T-cell (primary cell): ENCODE results near the gene SLC25A25. TPM values are rescaled to one million over a fixed set of nuclear protein-coding genes. Genes with fewer than 3 reads are reported as not detected.

Source experiments
- ATAC-seq, 4 experiments: fragments of 200-7000 bp in 3 of 4; fragments of 150-1000 bp in 1 of 4; cut with Tn5 transposase; replicated peaks in 1 of 4; 1 replicate in 3 of 4; 2 replicates in 1 of 4; pipeline ENCODE4 v1.10.0; 2021; ENCODE audit warnings: moderate library complexity in 3 of 4, mild to moderate bottlenecking in 2 of 4, moderate number of reproducible peaks in 1 of 4
- CTCF ChIA-PET, 2 donors: fragments of 300-600 bp; sonication (Branson Sonifier 250); formaldehyde crosslinking; loops; one replicate each; lab custom pipeline; 2022; ENCODE audit warnings: antibody characterized with exemption in 2 of 2; lab: Charles Lee
- POLR2A ChIA-PET, 2 donors: fragments of 300-600 bp; sonication (Branson Sonifier 250); formaldehyde crosslinking; loops; one replicate each; lab custom pipeline; 2022; ENCODE audit warnings: antibody characterized with exemption in 2 of 2; lab: Charles Lee
- DNase-seq, 35 experiments: peaks; one replicate each; pipeline versions ENCODE4 v3.0.0 to v3.0.0-alpha.2; 2013 to 2023
- H3K27ac ChIP-seq: one replicate; pipeline ENCODE4 v1.5.1; 2013; ENCODE audit warnings: low read length
- H3K27me3 ChIP-seq, 2 experiments: replicated peaks in 1 of 2; 1 replicate in 1 of 2; 2 replicates in 1 of 2; pipeline versions ENCODE4 v1.6.1 to v1.7.0; 2013; ENCODE audit warnings: low read length in 1 of 2, mixed read lengths in 1 of 2; ENCODE audit not compliant: control insufficient read depth in 2 of 2, insufficient read depth in 2 of 2; ENCODE audit errors: extremely low read depth in 1 of 2
- H3K36me3 ChIP-seq, 2 donors: 1 replicate in 1 of 2; 2 replicates in 1 of 2; pipeline versions ENCODE4 v1.6.1 to v1.7.0; 2013; ENCODE audit warnings: low read length in 1 of 2; ENCODE audit not compliant: control insufficient read depth in 2 of 2, insufficient read depth in 1 of 2; ENCODE audit errors: extremely low read depth in 1 of 2
- H3K4me1 ChIP-seq, 2 experiments: 1 replicate in 1 of 2; 2 replicates in 1 of 2; pipeline versions ENCODE4 v1.6.1 to v1.7.0; 2013; ENCODE audit warnings: low read length in 2 of 2, mixed read lengths in 1 of 2; ENCODE audit not compliant: insufficient read depth in 2 of 2, control insufficient read depth in 1 of 2; ENCODE audit errors: extremely low read depth in 1 of 2
- H3K4me3 ChIP-seq, 2 donors: 1 replicate in 1 of 2; 2 replicates in 1 of 2; pipeline versions ENCODE4 v1.5.1 to v1.7.0; 2013; ENCODE audit warnings: mild to moderate bottlenecking in 2 of 2, low read length in 1 of 2, moderate library complexity in 1 of 2; ENCODE audit not compliant: control insufficient read depth in 1 of 2; ENCODE audit errors: extremely low read depth in 1 of 2
- H3K9me3 ChIP-seq: 2 replicates; pipeline ENCODE4 v1.7.0; 2013
- H3K27ac Mint-ChIP-seq, 2 donors: one replicate each; pipeline ENCODE4 v1.8.0; 2020 to 2021; ENCODE audit warnings: mild to moderate bottlenecking in 2 of 2, mixed read lengths in 2 of 2
- H3K27me3 Mint-ChIP-seq, 2 donors: one replicate each; pipeline ENCODE4 v1.8.0; 2021 to 2022; ENCODE audit warnings: mixed read lengths in 2 of 2
- H3K36me3 Mint-ChIP-seq: one replicate; pipeline ENCODE4 v1.8.0; 2021; ENCODE audit warnings: mixed read lengths
- H3K4me1 Mint-ChIP-seq, 3 donors: one replicate each; pipeline ENCODE4 v1.8.0; 2020 to 2022; ENCODE audit warnings: mixed read lengths in 3 of 3, mild to moderate bottlenecking in 1 of 3
- H3K4me3 Mint-ChIP-seq, 3 donors: one replicate each; pipeline ENCODE4 v1.8.0; 2020 to 2022; ENCODE audit warnings: mild to moderate bottlenecking in 3 of 3, mixed read lengths in 3 of 3, moderate library complexity in 3 of 3
- H3K9me3 Mint-ChIP-seq, 3 donors: one replicate each; pipeline ENCODE4 v1.8.0; 2020 to 2022; ENCODE audit warnings: mixed read lengths in 3 of 3
- WGBS: methylation state at CpG from one replicate; pipeline ENCODE4 v1.1.5; 2013; ENCODE audit warnings: missing lambda C conversion rate; ENCODE audit not compliant: insufficient coverage; 5-methylcytosine and 5-hydroxymethylcytosine counted together
- total RNA-seq, 35 experiments: library from RNA in 6 of 35; stranded (reverse) in 6 of 35; fragments of 120-200 nt in 1 of 35; gene quantifications; one replicate each; pipeline versions ENCODE4 v1.2.1 to v1.2.4 and lab custom pipeline; 2013 to 2026

SLC25A25 gene
- total RNA-seq, 5 donors from 2014 or later (not counting 1 experiment from before 2014, with no cell fraction given) = 11.8 to 21.0 (median 17.3) TPM

GRCh38 chr9:128024761-128025308 is 43.2 kb upstream of the SLC25A25 start:
- peaks cover 71 to 96% of the 10 kb centered on the region in 2 experiments for H3K4me1 ChIP-seq
- no peaks in the 10 kb centered on the region for H3K9me3 Mint-ChIP-seq
- peak overlapping the region; percentile 93 for H3K27ac ChIP-seq
- H3K27me3 Mint-ChIP-seq = no peaks in the 10 kb centered on the region
- peaks cover 86 to 93% (median 89%) of the 10 kb centered on the region in 3 donors for H3K4me1 Mint-ChIP-seq
- ChIA-PET POLR2A (interaction anchor here in 1 of 2 donors (0.6 to 0.9 kb wide), 3 partner anchors 25 to 44 kb away, joined by 3 to 7 read pairs (median 3); partner anchors contain the start of gene NAIF1), CTCF (interaction anchor here (0.6 to 1.6 kb wide), 5 partner anchors 10 to 255 kb away, joined by 3 to 6 read pairs (median 3); no protein-coding TSS in a partner anchor)
- 26% methylated on average over 3 of the region's 5 CpGs for WGBS
- ATAC-seq (no peak), DNase-seq (peak in 2 of 35 experiments; percentile 22 to 50)
- H3K36me3 Mint-ChIP-seq = no peaks in the 10 kb centered on the region
- H3K36me3 ChIP-seq = no peaks in the 10 kb centered on the region
- H3K27ac Mint-ChIP-seq = peak overlapping the region; percentile 97 to 98
- H3K4me3 Mint-ChIP-seq = peak overlapping the region; percentile 80 to 89 (median 83)
- no peaks in the 10 kb centered on the region for H3K27me3 ChIP-seq
- H3K4me3 ChIP-seq = peak overlapping the region; percentile 30 to 69
- no peaks in the 10 kb centered on the region for H3K9me3 ChIP-seq

- WGBS = 0% methylated on average over 2 of the region's 4 CpGs
- H3K4me3 ChIP-seq = peak overlapping the region; percentile 30 to 69
These were observed 42.3 kb upstream of the SLC25A25 start for GRCh38 chr9:128025736-128026135.

GRCh38 chr9:128026255-128026772 is 41.7 kb upstream of the SLC25A25 start:
- H3K9me3 Mint-ChIP-seq = peaks cover 0 to 3% (median 0%) of the 10 kb centered on the region in 3 donors
- POLR2A ChIA-PET = no interaction called here

More at GRCh38 chr9:128025736-128026135, 42.3 kb upstream of the SLC25A25 start:
- H3K27ac ChIP-seq = peak overlapping the region; percentile 93
- DNase-seq = peak in 4 of 35 experiments; percentile 28 to 61 (median 32)
- H3K27me3 Mint-ChIP-seq = no peaks in the 10 kb centered on the region
- peak overlapping the region; percentile 80 to 89 (median 83) for H3K4me3 Mint-ChIP-seq
- CTCF ChIA-PET = interaction anchor here (0.6 to 1.6 kb wide), 7 partner anchors 9 to 70 kb away, joined by 3 to 11 read pairs (median 3); no protein-coding TSS in a partner anchor
- peak in 3 of 4 experiments; percentile 5 to 8 (median 5) for ATAC-seq
- POLR2A ChIA-PET = interaction anchor here in 1 of 2 donors (0.9 kb wide), 2 partner anchors 41 to 45 kb away, joined by 3 read pairs; partner anchors contain the start of gene NAIF1
- peaks cover 1% of the 10 kb centered on the region for H3K36me3 Mint-ChIP-seq
- H3K4me1 ChIP-seq = peaks cover 76 to 99% of the 10 kb centered on the region in 2 experiments
- H3K4me1 Mint-ChIP-seq = peaks cover 90 to 94% (median 90%) of the 10 kb centered on the region in 3 donors
- no peaks in the 10 kb centered on the region for H3K9me3 ChIP-seq
- peak overlapping the region; percentile 97 to 98 for H3K27ac Mint-ChIP-seq
- H3K27me3 ChIP-seq = no peaks in the 10 kb centered on the region
- H3K36me3 ChIP-seq = no peaks in the 10 kb centered on the region
- peaks cover 0 to 1% (median 0%) of the 10 kb centered on the region in 3 donors for H3K9me3 Mint-ChIP-seq

GRCh38 chr9:128026773-128027541 is 41.1 kb upstream of the SLC25A25 start:
- Histone ChIP-seq H3K4me1 (peaks cover 72 to 99% of the 10 kb centered on the region in 2 experiments), H3K4me3 (peak overlapping the region; percentile 26 to 30), H3K9me3 (no peaks in the 10 kb centered on the region), H3K27me3 (no peaks in the 10 kb centered on the region), H3K36me3 (no peaks in the 10 kb centered on the region), H3K27ac (peak overlapping the region; percentile 93)
- POLR2A ChIA-PET = interaction anchor here in 1 of 2 donors (1.2 kb wide), 1 partner anchor 45 kb away, joined by 5 read pairs; no protein-coding TSS in a partner anchor
- 8% methylated on average over 8 of the region's 11 CpGs for WGBS
- H3K27ac Mint-ChIP-seq = peak overlapping the region; percentile 97 to 98
- H3K9me3 Mint-ChIP-seq = peaks cover 0 to 3% (median 0%) of the 10 kb centered on the region in 3 donors
- H3K36me3 Mint-ChIP-seq = peaks cover 3% of the 10 kb centered on the region
- DNase-seq (peak in 34 of 35 experiments; percentile 25 to 84 (median 51)), ATAC-seq (peak; percentile 1 to 21 (median 10))
- CTCF ChIA-PET = interaction anchor here (0.7 to 1.6 kb wide), 6 partner anchors 8 to 71 kb away, joined by 3 to 11 read pairs (median 4); no protein-coding TSS in a partner anchor
- no peaks in the 10 kb centered on the region for H3K27me3 Mint-ChIP-seq
- H3K4me3 Mint-ChIP-seq = peak overlapping the region; percentile 80 to 89 (median 83)
- peaks cover 81 to 94% (median 90%) of the 10 kb centered on the region in 3 donors for H3K4me1 Mint-ChIP-seq

More at GRCh38 chr9:128026255-128026772, 41.7 kb upstream of the SLC25A25 start:
- peak overlapping the region; percentile 80 to 89 (median 83) for H3K4me3 Mint-ChIP-seq
- H3K4me1 ChIP-seq = peaks cover 73 to 99% of the 10 kb centered on the region in 2 experiments
- H3K36me3 ChIP-seq = no peaks in the 10 kb centered on the region
- peak overlapping the region; percentile 26 to 30 for H3K4me3 ChIP-seq
- peaks cover 3% of the 10 kb centered on the region for H3K36me3 Mint-ChIP-seq
- no peaks in the 10 kb centered on the region for H3K9me3 ChIP-seq
- ATAC-seq = peak; percentile 71 to 78 (median 75)
- no peaks in the 10 kb centered on the region for H3K27me3 Mint-ChIP-seq
- peak overlapping the region; percentile 93 for H3K27ac ChIP-seq
- peak overlapping the region; percentile 97 to 98 for H3K27ac Mint-ChIP-seq
- CTCF ChIA-PET = interaction anchor here (1.2 to 1.6 kb wide), 4 partner anchors 9 to 71 kb away, joined by 3 to 11 read pairs (median 4); no protein-coding TSS in a partner anchor
- H3K4me1 Mint-ChIP-seq = peaks cover 87 to 94% (median 90%) of the 10 kb centered on the region in 3 donors
- H3K27me3 ChIP-seq = no peaks in the 10 kb centered on the region
- peak; percentile 67 to 95 (median 82) for DNase-seq
- WGBS = 4% methylated on average over 12 of the region's 12 CpGs

- Mint-ChIP-seq H3K4me3 (peak overlapping the region in 2 of 3 donors; percentile 37 to 89), H3K36me3 (peaks cover 3% of the 10 kb centered on the region), H3K4me1 (peaks cover 73 to 92% (median 88%) of the 10 kb centered on the region in 3 donors), H3K27me3 (no peaks in the 10 kb centered on the region), H3K27ac (peak overlapping the region; percentile 97 to 98), H3K9me3 (peaks cover 0 to 3% (median 0%) of the 10 kb centered on the region in 3 donors)
- ATAC-seq = no peak
- POLR2A ChIA-PET = interaction anchor here (0.7 to 1.2 kb wide), 3 partner anchors 21 to 47 kb away, joined by 3 to 5 read pairs (median 4); partner anchors contain the start of gene EEIG1 (in 1 of the 2)
- Histone ChIP-seq H3K9me3 (no peaks in the 10 kb centered on the region), H3K4me3 (no peak overlapping the region), H3K27me3 (no peaks in the 10 kb centered on the region), H3K4me1 (peaks cover 69 to 99% of the 10 kb centered on the region in 2 experiments), H3K27ac (peak overlapping the region; percentile 93), H3K36me3 (no peaks in the 10 kb centered on the region)
- CTCF ChIA-PET = interaction anchor here (0.5 to 1.2 kb wide), 8 partner anchors 21 to 205 kb away, joined by 3 to 10 read pairs (median 4); no protein-coding TSS in a partner anchor
- no peak for DNase-seq
- WGBS = 90% methylated on average over 2 of the region's 4 CpGs
These were observed 40.3 kb upstream of the SLC25A25 start for GRCh38 chr9:128027705-128028104.
